Measurements from ENCODE around the gene TRAK2.

The TRAK2 gene

DNA sequence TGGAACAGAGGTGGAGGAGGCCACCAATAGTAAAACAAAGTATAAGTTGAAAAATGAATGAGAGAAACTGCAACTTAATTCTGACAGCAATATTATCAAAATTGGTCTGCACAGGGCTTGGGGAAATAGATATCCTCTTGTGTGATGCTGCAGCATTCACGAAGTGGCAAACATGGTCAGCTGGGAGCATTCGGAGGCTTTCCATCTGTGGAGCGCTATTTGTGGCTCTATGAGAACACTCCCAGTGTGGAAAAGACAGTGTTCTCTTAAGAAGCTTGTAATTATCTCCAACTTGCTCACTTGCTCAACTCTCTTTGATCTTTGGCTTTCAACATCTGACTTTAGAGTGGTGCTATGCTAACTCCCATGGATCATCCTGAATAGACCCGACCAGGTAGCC is 91.0 kb downstream of the TRAK2 start:
- DNase-seq, result no peak

DNA sequence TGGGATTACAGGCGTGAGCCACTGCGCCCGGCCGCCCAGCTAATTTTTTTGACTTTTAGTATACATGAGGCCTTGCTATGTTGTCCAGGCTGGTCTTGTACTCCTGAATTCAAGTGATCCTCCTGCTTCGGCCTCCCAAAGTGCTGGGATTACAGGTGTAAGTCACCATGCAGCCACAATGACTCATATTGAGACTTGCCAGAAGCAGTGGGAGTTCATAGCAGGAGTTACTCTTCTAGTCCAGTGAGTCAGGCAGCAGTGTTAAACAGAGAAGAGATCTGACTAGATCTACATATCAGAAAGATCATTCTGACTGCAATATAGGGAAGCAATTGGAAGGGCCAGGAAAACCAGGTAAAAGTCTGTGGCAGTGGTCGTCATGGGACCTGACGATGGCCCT is 92.6 kb downstream of the TRAK2 start:
- DNase-seq, result no peak

DNA sequence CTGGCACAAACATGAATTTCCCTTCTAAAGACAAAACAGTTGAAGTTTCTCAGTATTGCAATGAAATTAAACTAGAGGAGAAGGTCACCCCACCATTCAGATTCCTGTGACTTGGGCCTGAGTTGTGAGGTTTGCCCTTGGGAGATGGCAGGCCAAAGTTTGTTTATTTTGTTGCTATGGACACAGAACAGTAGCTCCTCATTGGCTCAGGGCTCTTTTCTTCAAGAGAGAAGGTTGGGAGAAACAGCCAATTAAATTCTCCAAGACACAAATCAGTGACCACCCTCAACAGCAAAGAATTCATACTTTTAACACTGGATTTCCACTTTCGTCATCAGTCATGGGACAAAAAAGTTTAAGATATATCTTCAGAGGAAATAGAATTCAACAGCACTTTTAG is 94.0 kb downstream of the TRAK2 start, which contains the start of gene FLACC1:
FLACC1 (minus strand) TSS at position 125 of the 400 bp plus-strand sequence. CDS start 5,941 bp downstream, outside the sequence.
- no peak for DNase-seq

DNA sequence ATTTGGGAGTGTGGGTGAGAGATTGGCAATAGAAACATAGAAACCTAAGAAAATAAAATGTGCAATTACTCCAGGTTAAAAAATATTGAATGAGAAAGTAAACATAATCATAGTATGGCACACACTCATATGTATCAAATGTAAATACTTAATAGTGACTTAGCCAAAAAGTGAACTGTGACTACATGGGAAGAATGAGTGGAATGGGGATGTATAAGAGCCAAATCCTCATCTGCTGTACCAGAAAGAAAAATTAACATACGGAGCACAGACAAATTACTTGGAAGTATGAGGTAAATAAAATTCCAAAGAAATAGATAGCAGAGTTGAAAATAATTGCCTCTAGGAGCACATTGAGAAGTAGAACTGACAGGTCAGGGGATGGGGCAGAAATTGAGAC is 98.1 kb downstream of the TRAK2 start:
- DNase-seq, result no peak

DNA sequence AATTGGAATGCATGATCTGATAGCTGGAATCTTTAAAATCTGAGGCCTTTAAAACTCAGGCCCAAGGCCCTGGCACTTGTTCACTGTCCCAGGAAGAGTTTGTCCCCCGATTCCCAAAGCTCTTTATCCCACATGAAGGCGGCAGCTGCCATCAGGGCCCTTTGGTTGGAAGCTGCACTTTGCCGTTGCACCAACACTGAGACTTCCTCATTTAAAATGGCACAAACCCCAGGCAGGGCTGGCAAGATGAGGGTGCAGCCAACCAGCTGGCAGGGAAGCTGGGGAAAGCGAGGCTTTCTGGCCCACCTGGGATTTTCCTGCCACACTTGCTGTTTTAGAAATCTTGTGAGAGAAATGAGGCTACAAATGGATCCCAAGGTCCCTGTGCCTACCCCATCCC is 100.4 kb downstream of the TRAK2 start:
- no peak for DNase-seq

DNA sequence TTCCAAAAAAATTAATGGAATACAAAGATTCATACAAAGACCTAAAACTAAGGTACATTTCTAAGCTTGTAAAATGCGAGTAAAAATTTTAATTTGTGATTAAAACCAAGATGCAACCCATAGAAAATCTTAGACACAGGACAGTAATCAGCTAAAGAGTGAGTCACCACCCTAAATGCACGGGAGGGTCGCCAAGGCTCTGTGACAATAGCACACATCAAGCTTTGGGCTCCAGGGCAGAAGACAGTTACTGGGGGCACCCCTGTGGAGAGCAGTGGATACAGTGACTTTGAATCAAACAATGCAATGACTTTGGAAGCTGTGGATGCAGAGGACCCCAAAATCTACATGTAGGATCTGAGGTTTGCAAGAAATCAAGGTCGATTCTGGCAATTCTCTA is 101.7 kb downstream of the TRAK2 start:
- no peak for DNase-seq

DNA sequence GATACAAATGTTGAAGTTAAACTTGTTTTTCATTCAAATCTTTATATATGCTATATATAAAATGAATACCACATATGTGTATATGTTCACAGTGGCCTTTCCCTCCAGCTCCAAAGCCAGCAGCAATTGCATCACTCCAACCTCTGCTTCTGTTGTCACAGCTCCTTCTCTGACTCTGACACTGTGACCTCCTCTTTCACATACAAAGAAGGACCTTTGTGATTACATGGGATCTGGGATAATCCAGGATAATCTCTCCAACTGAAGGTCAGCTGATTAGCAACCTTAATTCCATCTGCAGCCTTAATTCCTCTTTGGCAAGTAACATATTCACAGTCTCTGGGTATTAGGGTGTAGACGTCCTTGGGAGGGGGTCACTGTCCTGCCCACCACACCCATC is 102.5 kb downstream of the TRAK2 start:
- no peak for DNase-seq

DNA sequence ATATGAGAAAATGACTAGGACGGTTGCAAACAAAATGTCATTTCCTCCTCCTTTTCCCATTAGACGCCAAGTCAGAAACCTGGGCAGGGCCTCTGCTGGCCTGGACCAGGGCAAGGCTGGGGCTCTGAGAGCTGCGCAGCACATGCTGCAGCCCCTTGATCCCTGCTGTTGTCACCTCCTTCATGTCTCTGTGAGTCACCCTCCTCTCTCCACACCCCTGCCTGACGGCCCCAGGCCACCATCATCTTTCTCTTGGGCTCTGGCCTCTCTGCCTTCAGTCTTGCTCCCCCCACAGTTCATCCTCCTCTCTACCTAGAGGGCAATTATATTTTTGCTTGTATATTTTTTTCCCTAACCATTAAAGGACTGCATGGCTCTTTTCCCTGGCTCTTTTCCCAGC is 104.1 kb downstream of the TRAK2 start:
- DNase-seq, result no peak

DNA sequence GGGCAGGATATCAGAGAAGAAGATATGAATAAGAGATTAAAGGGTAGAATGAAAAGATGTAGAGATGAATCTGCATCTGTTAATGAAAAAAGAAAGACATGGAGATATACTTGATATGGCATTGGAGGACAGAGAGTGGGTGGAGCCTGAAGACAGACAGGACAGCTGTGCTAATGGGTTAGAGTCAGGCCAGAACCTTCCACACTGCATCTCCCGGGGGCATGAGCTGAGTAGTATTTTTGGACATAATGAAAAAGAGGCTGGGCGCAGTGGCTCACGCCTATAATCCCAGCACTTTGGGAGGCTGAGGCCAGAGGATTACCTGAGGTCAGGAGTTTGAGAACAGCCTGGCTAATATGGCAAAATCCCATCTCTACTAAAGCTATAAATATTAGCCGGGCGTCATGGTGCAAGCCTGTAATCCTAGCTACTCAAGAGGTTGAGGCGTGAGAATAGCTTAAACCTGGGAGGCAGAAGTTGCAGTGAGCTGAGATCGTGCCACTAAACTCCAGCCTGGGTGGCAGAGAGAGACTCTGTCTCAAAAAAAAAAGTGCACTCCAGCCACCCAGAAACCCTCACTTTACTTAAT is 105.5 kb downstream of the TRAK2 start:
- DNase-seq, result no peak

DNA sequence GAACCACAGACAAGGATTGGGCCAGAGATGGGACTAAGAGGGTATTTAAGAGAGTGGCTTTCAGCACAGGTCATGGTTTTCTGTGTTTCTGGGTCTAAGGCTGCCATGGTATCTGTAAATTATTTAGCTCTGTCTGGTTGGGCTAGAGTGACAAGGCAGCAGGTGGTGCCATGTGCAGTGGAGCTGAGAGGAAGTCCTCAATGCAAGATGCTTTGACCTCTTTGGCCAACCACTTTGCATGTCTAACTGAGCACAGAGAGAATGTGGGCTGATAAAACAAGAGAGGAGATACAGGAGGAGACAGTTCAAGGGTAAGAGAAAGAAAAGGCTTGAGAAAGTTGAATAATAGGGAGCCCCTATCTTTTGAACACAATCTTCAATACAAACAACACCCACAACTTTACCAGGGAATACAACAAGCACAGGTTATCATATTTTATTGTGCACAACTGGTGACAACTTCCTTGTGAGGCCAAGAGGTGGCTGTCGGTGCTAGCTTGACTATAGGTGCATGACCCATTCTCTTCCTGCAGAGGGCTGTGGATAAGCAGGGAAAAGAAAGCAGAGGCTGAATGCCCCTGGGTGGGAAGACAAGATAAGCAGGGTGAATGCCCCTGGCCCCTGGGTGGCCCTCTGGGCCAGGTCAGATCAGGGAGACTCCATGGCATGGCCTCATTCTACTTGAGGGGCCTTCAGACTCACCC is 106.4 kb downstream of the TRAK2 start:
- DNase-seq, result no peak

DNA sequence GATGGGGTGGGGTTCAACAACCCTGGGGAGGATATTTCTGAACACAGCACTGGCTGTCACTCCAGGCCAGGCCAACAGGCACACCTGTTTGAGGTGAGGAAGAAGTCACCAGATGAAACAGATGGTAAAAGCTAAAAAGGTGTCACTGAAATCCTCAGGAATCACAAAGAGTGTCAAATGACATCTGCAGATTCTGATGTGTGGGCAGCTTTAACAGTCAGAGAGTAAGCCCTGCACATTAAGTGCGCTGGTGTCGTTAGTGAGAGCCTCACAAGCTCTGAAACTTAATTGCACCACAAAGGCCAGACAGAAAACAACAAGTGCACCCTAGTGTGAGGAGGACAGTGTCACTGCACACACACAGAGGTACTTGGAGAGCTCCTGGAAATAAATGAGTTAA is 107.7 kb downstream of the TRAK2 start:
- no peak for DNase-seq

DNA sequence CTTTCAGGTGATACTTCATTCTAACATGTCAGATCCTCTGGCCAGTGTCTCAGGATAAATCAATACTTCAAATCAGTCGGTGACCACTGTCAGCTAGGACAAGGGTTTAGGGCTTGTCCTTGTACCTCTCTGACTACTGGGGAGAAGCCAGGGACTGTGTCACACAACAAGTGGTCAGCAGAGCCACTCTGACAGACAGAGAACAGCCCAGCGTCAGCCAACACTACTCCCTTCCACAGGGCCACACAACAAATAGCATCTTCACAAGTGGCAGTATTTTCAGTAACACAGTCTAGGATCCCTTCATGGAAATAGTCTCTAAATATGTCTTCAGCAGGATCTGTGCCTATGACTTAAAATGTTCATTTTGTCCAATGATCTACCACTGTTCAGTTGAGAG is 108.3 kb downstream of the TRAK2 start:
- DNase-seq, result no peak

DNA sequence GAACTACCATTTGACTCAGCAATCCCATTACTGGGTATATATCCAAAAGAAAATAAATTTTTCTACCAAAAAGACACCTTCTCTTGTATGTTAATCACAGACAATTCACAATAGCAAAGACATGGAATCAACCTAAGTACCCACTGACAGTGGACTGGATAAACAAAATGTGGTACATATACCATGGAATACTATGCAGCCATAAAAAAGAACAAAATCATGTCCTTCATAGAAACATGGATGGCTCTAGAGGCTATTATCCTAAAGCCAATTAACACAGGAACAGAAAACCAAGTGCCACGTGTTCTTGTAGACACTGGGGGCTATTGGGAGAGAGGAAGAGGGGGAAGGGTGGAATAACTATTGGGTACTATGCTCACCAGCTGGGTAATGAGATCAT is 121.8 kb downstream of the TRAK2 start:
- no peak for DNase-seq

DNA sequence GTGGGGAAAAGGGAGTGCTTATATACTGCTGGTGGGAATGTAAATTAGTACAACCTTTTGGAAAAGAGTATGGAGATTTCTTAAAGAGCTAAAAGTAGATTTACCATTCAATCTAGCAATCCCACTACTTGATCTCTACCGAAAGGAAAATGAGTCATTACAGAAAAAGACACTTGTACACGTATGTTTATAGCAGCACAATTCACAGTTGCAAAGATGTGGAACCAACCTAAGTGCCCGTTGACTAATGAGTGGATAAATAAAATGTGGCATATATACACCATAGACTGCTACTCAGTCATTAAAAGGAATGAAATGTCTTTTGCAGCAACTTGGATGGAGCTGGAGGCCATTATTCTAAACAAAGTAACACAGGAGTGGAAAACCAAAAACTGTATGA is 123.6 kb downstream of the TRAK2 start:
- DNase-seq, result no peak

Data from NCI-H524 treated with DMSO at 0.1 percent for 48 hours (cell line).